Hematopoietic multipotent progenitor cell treated with erythropoietin and hydrocortisone succinate and interleukin-3 and kit ligand, for 17 days (in vitro differentiated cells): ENCODE results near the gene SHLD2.
"Not testable (repeated sequence)": the region's sequence is repeated elsewhere in the genome, so short reads cannot be mapped to it uniquely, and the experiment has no call there.

Source experiments
- DNase-seq: peaks from one replicate; pipeline ENCODE4 v3.0.0-alpha.2; 2015; ENCODE audit warnings: low spot score

SHLD2 gene

GRCh38 chr10:87085537-87085936 is 9.5 kb upstream of the SHLD2 start:
- DNase-seq, result no peak

GRCh38 chr10:87089746-87090145 is 5.3 kb upstream of the SHLD2 start:
- DNase-seq, result no peak

- no peak for DNase-seq
These were observed 4.2 kb upstream of the SHLD2 start for GRCh38 chr10:87090779-87091178.

GRCh38 chr10:87092376-87092860 is 2.6 kb upstream of the SHLD2 start:
- no peak for DNase-seq

GRCh38 chr10:87092861-87093631 is 2.0 kb upstream of the SHLD2 start:
- DNase-seq, result no peak

GRCh38 chr10:87093632-87094372 is 1.2 kb upstream of the SHLD2 start:
- no peak for DNase-seq

- DNase-seq, result no peak
These were observed 385 bp downstream of the SHLD2 start for GRCh38 chr10:87095236-87095945.

- no peak for DNase-seq
These were observed 7.0 kb downstream of the SHLD2 start for GRCh38 chr10:87101996-87102395.

GRCh38 chr10:87104727-87105126 is 9.7 kb downstream of the SHLD2 start:
- not testable (repeated sequence) for DNase-seq

- DNase-seq, result no peak
These were observed 10.6 kb downstream of the SHLD2 start for GRCh38 chr10:87105446-87106124.

- DNase-seq, result not testable (repeated sequence)
These were observed 23.1 kb downstream of the SHLD2 start for GRCh38 chr10:87118122-87118521.

GRCh38 chr10:87119029-87119428 is 24.0 kb downstream of the SHLD2 start:
- DNase-seq, result not testable (repeated sequence)

GRCh38 chr10:87123351-87123750 is 28.3 kb downstream of the SHLD2 start:
- not testable (repeated sequence) for DNase-seq

- not testable (repeated sequence) for DNase-seq
These were observed 32.0 kb downstream of the SHLD2 start for GRCh38 chr10:87127048-87127447.

- not testable (repeated sequence) for DNase-seq
These were observed 32.7 kb downstream of the SHLD2 start for GRCh38 chr10:87127607-87128156.

GRCh38 chr10:87132176-87132575 is 37.2 kb downstream of the SHLD2 start:
- DNase-seq, result not testable (repeated sequence)

GRCh38 chr10:87133936-87134335 is 38.9 kb downstream of the SHLD2 start:
- not testable (repeated sequence) for DNase-seq

- not testable (repeated sequence) for DNase-seq
These were observed 39.4 kb downstream of the SHLD2 start for GRCh38 chr10:87134440-87134839.

- DNase-seq, result not testable (repeated sequence)
These were observed 42.5 kb downstream of the SHLD2 start for GRCh38 chr10:87137478-87137877.

- DNase-seq, result not testable (repeated sequence)
These were observed 47.5 kb downstream of the SHLD2 start for GRCh38 chr10:87142230-87143108.

- not testable (repeated sequence) for DNase-seq
These were observed 48.1 kb downstream of the SHLD2 start for GRCh38 chr10:87143109-87143418.
